Fibroblast of pulmonary artery (primary cell): Measurements from ENCODE around the gene PTGS2.
A peak's percentile ranks its signal among the peaks of the same experiment; 100 is the strongest.
"Not testable (repeated sequence)": the region's sequence is repeated elsewhere in the genome, so short reads cannot be mapped to it uniquely, and the experiment has no call there.

Experiments used
- DNase-seq: peaks from one replicate; pipeline ENCODE4 v3.0.0-alpha.2; 2010; ENCODE audit warnings: low read depth
- H3K4me3 ChIP-seq: replicated peaks from 2 replicates; pipeline ENCODE4 v1.5.1; 2011; ENCODE audit warnings: low read depth, mild to moderate bottlenecking, control low read depth, low read length, moderate library complexity
- CTCF ChIP-seq: IDR thresholded peaks from 2 replicates; pipeline ENCODE4 v1.5.1; 2011; ENCODE audit warnings: mild to moderate bottlenecking, control low read depth, low read length, inconsistent platforms; ENCODE audit errors: missing control alignments

PTGS2 gene

DNA sequence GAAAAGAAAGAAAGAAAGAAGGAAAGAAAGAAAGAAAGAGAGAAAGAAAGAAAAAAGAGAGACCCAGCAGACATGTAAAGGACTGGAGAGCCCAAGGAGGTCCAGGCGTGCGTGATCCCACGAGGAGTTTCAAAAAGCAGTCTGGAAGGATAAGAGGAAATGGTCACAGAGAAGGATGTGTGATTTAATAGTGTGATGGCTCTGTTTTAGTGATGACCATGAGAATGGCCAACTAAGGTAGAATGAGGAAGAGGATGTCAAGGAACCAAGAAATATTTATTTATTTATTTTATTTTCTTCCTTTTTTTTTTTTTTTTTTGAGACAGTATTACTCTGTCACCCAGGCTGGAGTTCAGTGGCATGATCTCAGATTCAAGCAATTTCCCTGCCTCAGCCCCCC is 25.5 kb downstream of the PTGS2 start:
- no peak for DNase-seq
- TF ChIP-seq CTCF = no peak
- no peak overlapping the region for H3K4me3 ChIP-seq

GRCh38 chr1:186653312-186653711 is 26.9 kb downstream of the PTGS2 start:
- no peak for TF ChIP-seq CTCF
- no peak for DNase-seq
- H3K4me3 ChIP-seq = no peak overlapping the region

GRCh38 chr1:186648613-186649012 is 31.6 kb downstream of the PTGS2 start:
- no peak for TF ChIP-seq CTCF
- H3K4me3 ChIP-seq = no peak overlapping the region
- DNase-seq = no peak

- DNase-seq, H3K4me3 ChIP-seq: not testable (repeated sequence)
These were observed 32.2 kb downstream of the PTGS2 start for GRCh38 chr1:186647985-186648384.

GRCh38 chr1:186643614-186644013 is 36.6 kb downstream of the PTGS2 start:
- DNase-seq = peak; percentile 57

GRCh38 chr1:186637567-186637966 is 42.7 kb downstream of the PTGS2 start:
- DNase-seq, H3K4me3 ChIP-seq: not testable (repeated sequence)

More at GRCh38 chr1:186643614-186644013, 36.6 kb downstream of the PTGS2 start:
- H3K4me3 ChIP-seq = no peak overlapping the region
- no peak for TF ChIP-seq CTCF

DNA sequence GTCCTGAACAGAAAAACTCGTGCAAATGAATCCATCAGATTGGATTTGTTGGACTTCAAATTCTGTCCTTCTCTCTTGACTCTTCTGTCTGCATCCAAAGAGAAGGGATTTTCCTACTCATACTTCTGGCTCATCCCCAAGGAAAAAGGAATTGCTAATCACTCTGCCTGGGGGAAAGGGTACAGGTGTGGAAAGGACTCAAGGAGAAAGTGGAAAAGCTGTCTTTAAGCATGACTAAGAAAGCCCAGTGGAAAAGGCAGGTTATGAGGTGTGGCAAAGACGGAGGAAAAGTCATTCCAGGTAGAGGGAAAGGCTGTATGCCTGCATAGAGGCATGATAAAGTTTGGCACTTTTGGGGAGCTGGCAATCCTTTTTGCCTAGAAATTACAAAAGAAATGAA is 43.4 kb downstream of the PTGS2 start:
- DNase-seq = no peak
- no peak for TF ChIP-seq CTCF
- H3K4me3 ChIP-seq = no peak overlapping the region

GRCh38 chr1:186634511-186634910 is 45.7 kb downstream of the PTGS2 start:
- TF ChIP-seq CTCF = no peak
- H3K4me3 ChIP-seq = no peak overlapping the region
- DNase-seq = no peak
